CD4-positive, alpha-beta T cell treated with Interferon alpha-2 for 1 hour (primary cell): ENCODE data around the gene ADAMTSL1.

Source experiments
- DNase-seq, 2 donors: peaks; one replicate each; pipeline ENCODE4 v3.0.0-alpha.2; 2020 to 2022

The ADAMTSL1 gene

GRCh38 chr9:18748251-18748701 lies 274.3 kb downstream of the ADAMTSL1 start:
- no peak for DNase-seq

- DNase-seq, result no peak
These were observed 275.8 kb downstream of the ADAMTSL1 start for GRCh38 chr9:18749711-18750110.

- no peak for DNase-seq
These were observed 280.0 kb downstream of the ADAMTSL1 start for GRCh38 chr9:18753904-18754303.

- DNase-seq, result no peak
These were observed 280.6 kb downstream of the ADAMTSL1 start for GRCh38 chr9:18754537-18754936.

GRCh38 chr9:18755263-18755662 lies 281.3 kb downstream of the ADAMTSL1 start:
- no peak for DNase-seq

- DNase-seq, result no peak
These were observed 282.8 kb downstream of the ADAMTSL1 start for GRCh38 chr9:18756712-18757125.

GRCh38 chr9:18759827-18760226 lies 285.9 kb downstream of the ADAMTSL1 start:
- no peak for DNase-seq

GRCh38 chr9:18761742-18762300 lies 287.9 kb downstream of the ADAMTSL1 start:
- DNase-seq, result no peak

GRCh38 chr9:18766989-18767550 lies 293.1 kb downstream of the ADAMTSL1 start:
- no peak for DNase-seq

DNA sequence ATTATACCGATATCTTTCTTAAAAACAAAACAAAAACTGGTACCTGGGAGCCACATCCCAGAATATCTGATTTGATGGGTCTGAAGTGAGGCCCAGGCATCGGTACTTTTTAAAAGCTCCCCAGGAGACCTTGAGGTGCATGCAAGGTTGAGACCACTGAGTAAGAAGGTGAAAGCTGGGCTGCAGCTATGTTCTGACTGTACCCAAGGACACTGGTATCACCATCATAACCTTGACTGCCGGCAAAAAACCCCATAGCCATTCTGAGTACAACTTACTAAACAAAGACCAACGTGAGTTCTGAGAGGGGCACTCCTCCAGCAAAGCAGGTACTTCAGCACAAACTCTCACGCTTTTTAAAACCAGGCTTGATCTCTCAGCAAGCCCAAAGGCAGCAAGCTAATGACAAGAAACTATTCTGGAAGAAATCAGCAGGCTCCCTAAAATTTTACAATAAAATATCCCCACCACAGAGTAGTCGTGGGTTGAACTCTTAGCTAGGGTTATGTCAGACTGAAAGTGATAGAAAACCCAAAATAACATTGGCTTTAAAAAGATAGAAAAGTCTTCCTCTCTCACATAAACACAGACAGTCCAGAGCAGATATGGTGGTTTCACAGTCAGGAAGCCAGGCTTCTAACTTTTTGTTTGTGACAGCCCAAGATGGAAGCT lies 295.1 kb downstream of the ADAMTSL1 start:
- DNase-seq, result no peak

DNA sequence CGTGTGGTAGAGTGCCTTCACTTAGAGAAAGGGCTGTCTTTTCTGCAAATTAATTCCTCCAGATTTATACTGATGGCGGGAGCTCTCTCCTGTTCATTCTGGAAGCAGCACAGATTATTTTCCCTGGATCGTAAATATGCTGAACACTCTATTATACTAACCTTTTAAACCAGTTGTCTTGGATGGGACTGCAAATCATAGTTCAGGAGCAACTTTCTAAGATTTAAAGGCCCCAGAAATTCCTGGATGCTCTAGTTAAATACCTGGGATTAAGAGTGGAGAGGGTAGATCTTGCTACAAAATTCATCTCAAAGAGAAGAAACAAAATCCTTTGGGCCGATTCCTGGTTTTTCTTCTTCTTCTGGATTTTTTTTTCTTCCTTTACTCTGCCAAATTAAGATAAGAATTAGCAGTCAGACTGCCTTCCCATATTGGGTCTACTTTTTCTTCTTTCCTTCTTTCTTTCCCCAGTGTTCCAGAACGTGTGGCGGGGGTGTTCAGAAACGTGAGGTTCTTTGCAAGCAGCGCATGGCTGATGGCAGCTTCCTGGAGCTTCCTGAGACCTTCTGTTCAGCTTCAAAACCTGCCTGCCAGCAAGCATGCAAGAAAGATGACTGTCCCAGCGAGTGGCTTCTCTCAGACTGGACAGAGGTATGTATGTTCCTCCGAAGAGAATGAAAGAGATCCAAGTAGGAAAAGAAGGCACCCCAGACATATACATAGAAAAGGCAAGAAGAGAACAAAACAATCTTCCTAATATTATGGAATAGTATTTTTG lies 296.4 kb downstream of the ADAMTSL1 start:
- DNase-seq, result no peak

- DNase-seq, result no peak
These were observed 297.1 kb downstream of the ADAMTSL1 start for GRCh38 chr9:18771011-18771410.

DNA sequence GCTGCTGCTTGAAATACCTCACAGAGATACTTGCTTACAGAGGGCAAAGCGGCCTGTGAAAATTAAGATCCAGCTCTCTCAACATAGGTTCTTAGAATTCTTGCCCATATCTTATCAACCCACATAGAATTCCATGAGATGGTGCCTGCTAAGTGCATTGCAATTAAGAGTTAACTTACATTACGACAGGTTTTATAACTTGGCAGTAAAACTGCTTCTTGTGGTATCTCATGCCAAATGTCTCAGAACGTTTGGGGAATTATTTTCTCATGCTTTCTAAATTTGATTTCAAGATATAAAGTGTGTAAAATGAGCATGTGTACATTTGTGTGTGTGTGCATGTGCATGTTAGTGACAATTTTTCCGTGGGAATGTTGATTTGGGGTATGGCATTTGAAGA lies 297.8 kb downstream of the ADAMTSL1 start:
- DNase-seq, result no peak

DNA sequence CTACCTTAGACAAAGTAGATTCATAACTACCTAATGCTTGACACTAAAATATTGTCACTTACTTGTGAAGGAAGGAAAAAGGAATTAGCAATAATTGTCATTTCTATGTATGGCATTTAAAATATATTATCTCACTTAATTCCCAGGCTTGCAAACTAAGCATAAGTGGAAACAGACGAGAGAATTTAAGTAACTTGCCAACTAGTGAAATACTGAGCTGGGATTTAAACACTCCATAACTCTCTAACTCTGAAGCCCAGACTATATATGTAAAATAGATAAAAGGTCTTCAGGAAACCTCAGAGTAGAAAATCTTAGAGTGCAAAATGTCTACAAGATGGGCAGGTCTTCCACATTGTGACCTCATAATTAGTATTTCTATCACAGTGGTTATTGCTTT lies 301.3 kb downstream of the ADAMTSL1 start:
- DNase-seq, result no peak

DNA sequence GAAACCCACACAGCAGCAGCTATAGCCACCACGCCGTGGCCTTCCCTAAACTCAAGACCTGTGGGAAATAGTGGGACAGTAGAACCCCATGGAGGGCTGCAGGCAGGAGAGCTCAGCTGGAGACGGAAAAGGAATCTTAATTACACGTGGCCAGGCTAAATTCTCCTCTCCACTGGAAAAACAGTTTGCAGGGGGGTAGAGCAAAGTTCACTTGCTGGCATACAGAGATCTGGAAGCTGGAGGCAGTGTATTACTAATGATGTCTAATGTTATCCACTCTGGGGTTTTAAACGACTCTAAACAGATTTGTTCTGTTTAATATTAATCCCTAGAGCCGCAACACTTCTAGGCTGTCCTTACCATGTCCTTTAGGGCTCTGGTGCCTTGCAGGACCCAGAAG lies 302.0 kb downstream of the ADAMTSL1 start:
- no peak for DNase-seq

- DNase-seq, result no peak
These were observed 303.2 kb downstream of the ADAMTSL1 start for GRCh38 chr9:18776836-18777820.

GRCh38 chr9:18778147-18778546 lies 304.2 kb downstream of the ADAMTSL1 start:
- DNase-seq, result no peak

GRCh38 chr9:18778846-18779245 lies 304.9 kb downstream of the ADAMTSL1 start:
- DNase-seq, result no peak

GRCh38 chr9:18783909-18784308 lies 310.0 kb downstream of the ADAMTSL1 start:
- DNase-seq, result no peak

- no peak for DNase-seq
These were observed 311.7 kb downstream of the ADAMTSL1 start for GRCh38 chr9:18785604-18786003.

- DNase-seq, result no peak
These were observed 312.2 kb downstream of the ADAMTSL1 start for GRCh38 chr9:18786196-18786595.

DNA sequence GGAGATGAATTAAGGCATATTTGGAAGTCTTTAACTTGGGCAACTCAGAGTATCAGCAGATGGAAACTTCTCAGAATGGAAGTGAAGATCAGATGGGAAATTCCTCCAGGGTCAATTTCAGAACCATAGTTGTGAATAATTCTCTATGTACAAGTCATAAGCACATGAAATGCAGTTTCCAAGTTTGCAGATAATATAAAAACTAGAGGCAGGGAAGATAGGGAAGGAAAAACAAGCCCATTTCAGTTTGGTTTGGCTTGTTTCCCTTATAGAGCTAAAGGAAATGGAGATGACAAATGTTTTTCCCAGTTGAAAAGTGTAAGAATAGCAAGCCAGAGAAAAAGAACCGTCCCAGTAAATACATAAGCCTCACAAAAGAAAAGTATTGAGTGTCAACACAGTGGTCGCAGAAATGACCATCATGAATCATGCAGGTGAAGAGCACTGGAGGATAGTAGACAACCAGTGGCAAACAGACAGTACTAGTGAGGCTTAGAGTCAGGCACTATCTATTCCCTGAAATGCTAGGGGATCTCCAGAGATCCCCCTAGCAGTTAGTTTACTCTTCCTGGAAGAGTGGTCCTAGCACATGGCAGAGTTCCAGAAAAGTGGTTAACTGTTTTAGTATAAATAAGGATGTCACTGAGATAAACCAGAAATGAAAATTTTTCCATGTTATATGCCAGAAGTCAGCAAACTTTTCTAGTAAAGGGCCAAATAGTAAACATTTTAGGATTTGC lies 313.1 kb downstream of the ADAMTSL1 start:
- no peak for DNase-seq
